ENCODE measurements around the gene CERS2.

The CERS2 gene

DNA sequence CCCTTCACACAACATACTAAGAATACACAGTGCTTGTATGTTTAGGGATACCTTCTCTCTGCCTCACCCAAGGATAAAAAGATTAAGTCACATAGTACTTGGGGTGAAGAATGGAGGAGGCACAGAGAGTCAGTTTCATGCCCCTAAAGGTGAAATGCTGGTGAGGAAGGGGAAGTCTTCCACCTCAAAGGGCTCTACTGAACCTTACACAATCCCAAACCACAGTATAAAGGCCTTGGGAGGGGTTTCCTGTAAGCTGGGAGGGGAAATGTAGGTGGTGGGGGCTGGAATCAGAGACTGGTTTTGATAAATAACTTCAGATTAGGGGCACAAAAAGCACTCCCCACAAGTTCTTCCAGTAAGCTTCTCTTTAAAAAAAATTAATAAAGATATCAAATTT is 28.5 kb upstream of the CERS2 start:
- TF ChIP-seq ZNF274 (IDR thresholded peaks at IDR 0.05; ENCODE audit: low read depth, low read length) = no peak
- no peak overlapping the region for H3K4me3 ChIP-seq (ENCODE audit: low read length)

GRCh38 chr1:151002611-151003010 is 28.0 kb upstream of the CERS2 start:
- no peak for TF ChIP-seq ZNF274 (IDR thresholded peaks at IDR 0.05; ENCODE audit: low read depth, low read length)
- no peak overlapping the region for H3K4me3 ChIP-seq (ENCODE audit: low read length)

- no peak overlapping the region for H3K4me3 ChIP-seq (ENCODE audit: low read length)
- TF ChIP-seq ZNF274 (IDR thresholded peaks at IDR 0.05; ENCODE audit: low read depth, low read length) = no peak
These were observed 27.4 kb upstream of the CERS2 start for GRCh38 chr1:151002051-151002450.

- TF ChIP-seq ZNF274 (IDR thresholded peaks at IDR 0.05; ENCODE audit: low read depth, low read length) = no peak
- no peak overlapping the region for H3K4me3 ChIP-seq (ENCODE audit: low read length)
These were observed 27.0 kb upstream of the CERS2 start for GRCh38 chr1:151001602-151002001.

- H3K4me3 ChIP-seq (ENCODE audit: low read length) = no peak overlapping the region
- no peak for TF ChIP-seq ZNF274 (IDR thresholded peaks at IDR 0.05; ENCODE audit: low read depth, low read length)
These were observed 25.8 kb upstream of the CERS2 start for GRCh38 chr1:151000408-151000807.

DNA sequence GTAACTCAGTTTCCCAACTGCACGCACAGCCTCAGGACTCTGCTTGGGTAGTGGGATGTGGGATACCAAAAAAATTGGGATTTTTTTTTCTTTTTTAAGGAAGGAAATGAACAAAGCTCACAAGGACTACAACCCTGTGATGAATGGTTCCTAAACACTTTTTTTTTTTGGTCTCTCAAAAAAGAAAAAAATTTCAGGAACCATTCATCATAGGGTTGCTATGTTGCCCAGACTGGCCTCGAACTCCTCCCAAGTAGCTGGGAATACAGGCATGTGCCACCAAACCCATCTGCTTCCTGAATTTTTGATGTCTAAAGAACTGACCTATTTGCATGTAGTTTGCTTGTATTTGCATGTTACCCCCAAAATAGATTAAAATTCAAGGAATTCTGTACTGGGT is 25.3 kb upstream of the CERS2 start:
- TF ChIP-seq ZNF274 (IDR thresholded peaks at IDR 0.05; ENCODE audit: low read depth, low read length) = no peak
- H3K4me3 ChIP-seq (ENCODE audit: low read length) = no peak overlapping the region

DNA sequence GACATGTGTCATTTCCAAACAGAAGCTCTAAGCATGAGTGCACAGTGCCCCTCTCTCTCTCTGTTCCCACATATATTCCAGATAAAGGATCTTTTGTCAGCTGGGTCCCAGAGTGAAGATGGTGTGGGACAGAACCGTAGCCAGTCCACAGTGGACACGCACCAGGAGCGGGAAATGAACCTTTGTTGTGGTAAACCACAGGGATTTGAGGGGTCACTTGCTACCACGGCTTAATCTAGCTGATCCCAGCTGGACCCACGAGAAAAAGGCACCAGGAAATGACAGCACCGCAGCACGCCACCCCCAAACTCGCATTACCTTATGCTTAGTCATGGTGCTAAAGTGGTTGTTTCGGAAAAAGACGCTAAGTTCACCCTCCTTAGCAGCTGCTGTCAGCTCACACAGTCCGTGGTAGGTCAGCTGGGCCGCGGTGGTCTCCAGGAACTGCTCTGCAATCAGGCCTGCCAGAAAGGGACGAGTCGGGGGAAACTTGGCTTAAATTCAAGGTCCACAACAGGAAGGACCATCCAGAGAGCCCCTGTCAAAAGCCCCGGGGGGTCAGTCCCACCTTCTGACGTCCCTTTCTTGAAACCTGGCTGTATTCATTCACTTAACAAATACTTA is 24.5 kb upstream of the CERS2 start:
- no peak overlapping the region for H3K4me3 ChIP-seq (ENCODE audit: low read length)
- no peak for TF ChIP-seq ZNF274 (IDR thresholded peaks at IDR 0.05; ENCODE audit: low read depth, low read length)

GRCh38 chr1:150997949-150998348 is 23.3 kb upstream of the CERS2 start:
- no peak overlapping the region for H3K4me3 ChIP-seq (ENCODE audit: low read length)
- no peak for TF ChIP-seq ZNF274 (IDR thresholded peaks at IDR 0.05; ENCODE audit: low read depth, low read length)

GRCh38 chr1:150997126-150997872 is 22.7 kb upstream of the CERS2 start:
- no peak for TF ChIP-seq ZNF274 (IDR thresholded peaks at IDR 0.05; ENCODE audit: low read depth, low read length)
- no peak overlapping the region for H3K4me3 ChIP-seq (ENCODE audit: low read length)

- H3K4me3 ChIP-seq (ENCODE audit: low read length) = no peak overlapping the region
- TF ChIP-seq ZNF274 (IDR thresholded peaks at IDR 0.05; ENCODE audit: low read depth, low read length) = no peak
These were observed 21.3 kb upstream of the CERS2 start for GRCh38 chr1:150995896-150996295.

DNA sequence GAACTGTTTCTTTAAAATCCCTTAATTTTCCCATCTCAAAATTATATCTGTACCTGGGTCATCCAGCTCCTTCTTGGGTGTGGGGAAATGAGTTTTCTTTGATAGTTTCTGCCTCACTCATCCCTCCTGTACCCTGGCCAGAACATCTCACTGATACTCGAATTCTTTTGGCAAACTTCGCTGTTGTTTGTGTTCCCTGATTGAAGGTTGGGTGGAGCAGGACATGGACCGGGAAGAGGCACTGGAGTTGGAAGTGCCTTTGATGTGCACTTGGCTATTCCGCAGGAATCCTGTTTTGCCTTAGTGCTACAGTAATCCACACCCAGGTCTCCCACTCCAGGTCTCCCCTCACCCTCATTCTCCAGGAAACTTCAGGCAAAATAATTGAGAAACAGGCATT is 20.8 kb upstream of the CERS2 start:
- no peak overlapping the region for H3K4me3 ChIP-seq (ENCODE audit: low read length)
- no peak for TF ChIP-seq ZNF274 (IDR thresholded peaks at IDR 0.05; ENCODE audit: low read depth, low read length)

GRCh38 chr1:150994248-150994647 is 19.6 kb upstream of the CERS2 start:
- no peak for TF ChIP-seq ZNF274 (IDR thresholded peaks at IDR 0.05; ENCODE audit: low read depth, low read length)
- H3K4me3 ChIP-seq (ENCODE audit: low read length) = no peak overlapping the region

- TF ChIP-seq ZNF274 (IDR thresholded peaks at IDR 0.05; ENCODE audit: low read depth, low read length) = no peak
- H3K4me3 ChIP-seq (ENCODE audit: low read length) = no peak overlapping the region
These were observed 18.0 kb upstream of the CERS2 start for GRCh38 chr1:150992626-150993025.

- no peak for TF ChIP-seq ZNF274 (IDR thresholded peaks at IDR 0.05; ENCODE audit: low read depth, low read length)
- H3K4me3 ChIP-seq (ENCODE audit: low read length) = no peak overlapping the region
These were observed 13.3 kb upstream of the CERS2 start for GRCh38 chr1:150987924-150988323.

DNA sequence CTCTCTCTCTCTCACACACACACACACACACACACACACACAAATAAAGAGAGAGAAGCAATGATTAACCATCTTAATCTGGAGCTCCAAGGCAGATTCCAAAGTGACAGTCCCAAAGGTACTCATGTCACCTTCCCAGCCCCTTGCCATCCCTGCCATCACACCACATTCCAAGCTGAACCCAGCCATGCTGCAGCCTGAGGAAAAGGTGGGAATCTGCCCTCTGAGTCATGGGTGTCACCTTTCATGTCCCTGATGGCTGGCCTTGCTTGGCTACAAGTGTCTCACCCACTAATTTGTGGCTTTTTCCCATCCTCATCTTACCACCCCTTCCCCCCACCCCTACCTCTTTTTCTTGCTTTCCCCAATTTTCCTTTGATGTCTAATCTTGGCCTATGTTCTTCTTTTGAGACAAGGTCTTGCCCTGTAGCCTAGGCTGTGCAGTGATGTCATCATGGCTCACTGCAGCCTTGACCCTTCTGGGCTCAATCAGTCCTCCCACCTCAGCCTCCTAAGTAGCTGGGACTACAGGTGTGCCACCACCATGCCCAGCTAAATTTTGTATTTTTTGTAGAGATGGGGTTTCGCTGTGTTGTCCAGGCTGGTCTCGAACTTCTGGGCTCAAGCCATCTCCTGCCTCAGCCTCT is 10.7 kb upstream of the CERS2 start:
- no peak overlapping the region for H3K4me3 ChIP-seq (ENCODE audit: low read length)
- TF ChIP-seq ZNF274 (IDR thresholded peaks at IDR 0.05; ENCODE audit: low read depth, low read length) = no peak

Measured in GM08714 (cell line).